ENCODE measurements around the gene ZCWPW1. TPM values are rescaled to one million over a fixed set of nuclear protein-coding genes. Genes with fewer than 3 reads are reported as not detected.
A peak's percentile ranks its signal among the peaks of the same experiment; 100 is the strongest.

Gene ZCWPW1
- total RNA-seq, 1 donor from 2014 or later: 1.3 TPM

DNA sequence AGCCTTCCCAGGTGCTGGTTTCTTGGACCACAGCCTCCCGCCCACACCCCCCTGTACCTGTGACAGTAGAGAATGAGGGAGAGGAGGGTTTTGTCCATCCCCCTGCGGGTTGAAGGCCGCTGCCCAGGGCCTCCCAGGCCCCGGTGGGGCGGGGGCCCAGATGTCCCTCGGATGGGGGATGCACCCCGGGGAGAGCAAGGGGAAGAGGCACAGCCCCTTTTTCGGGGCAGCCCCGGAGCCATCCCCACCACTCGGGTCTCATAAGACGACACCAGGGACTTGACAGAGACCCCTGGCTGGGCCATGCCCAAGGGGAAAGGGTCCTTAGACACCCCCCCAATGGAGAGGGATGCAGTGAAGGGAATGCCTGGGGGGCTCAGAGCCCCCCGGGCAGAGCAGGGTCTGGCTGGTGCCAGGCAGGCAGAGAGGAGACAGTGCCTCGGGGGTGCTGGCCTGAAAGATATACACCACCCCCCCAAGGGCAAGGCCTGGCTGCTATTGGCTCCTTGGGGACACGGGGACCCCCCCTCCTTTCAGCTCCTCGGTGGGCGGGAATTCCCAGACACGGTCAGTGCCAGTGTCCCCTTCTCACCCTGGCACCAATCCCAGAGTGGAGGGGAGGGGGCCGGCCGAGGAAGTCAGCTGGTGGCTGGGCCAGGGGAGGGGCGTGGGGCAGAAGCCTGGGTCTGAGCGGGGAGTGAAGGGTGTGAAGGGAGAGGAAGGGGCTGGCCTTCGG, 39.3 kb upstream of the ZCWPW1 start:
- FAIRE-seq (no peak), DNase-seq (ENCODE audit: low read depth) (no peak)
- no peaks in the 10 kb centered on the region for H3K27me3 ChIP-seq (ENCODE audit: control insufficient read depth, insufficient read depth, low read length)
- peaks cover 6% of the 10 kb centered on the region for H3K36me3 ChIP-seq (ENCODE audit: control insufficient read depth, insufficient read depth, low read length)
- TF ChIP-seq, protein P1, sequence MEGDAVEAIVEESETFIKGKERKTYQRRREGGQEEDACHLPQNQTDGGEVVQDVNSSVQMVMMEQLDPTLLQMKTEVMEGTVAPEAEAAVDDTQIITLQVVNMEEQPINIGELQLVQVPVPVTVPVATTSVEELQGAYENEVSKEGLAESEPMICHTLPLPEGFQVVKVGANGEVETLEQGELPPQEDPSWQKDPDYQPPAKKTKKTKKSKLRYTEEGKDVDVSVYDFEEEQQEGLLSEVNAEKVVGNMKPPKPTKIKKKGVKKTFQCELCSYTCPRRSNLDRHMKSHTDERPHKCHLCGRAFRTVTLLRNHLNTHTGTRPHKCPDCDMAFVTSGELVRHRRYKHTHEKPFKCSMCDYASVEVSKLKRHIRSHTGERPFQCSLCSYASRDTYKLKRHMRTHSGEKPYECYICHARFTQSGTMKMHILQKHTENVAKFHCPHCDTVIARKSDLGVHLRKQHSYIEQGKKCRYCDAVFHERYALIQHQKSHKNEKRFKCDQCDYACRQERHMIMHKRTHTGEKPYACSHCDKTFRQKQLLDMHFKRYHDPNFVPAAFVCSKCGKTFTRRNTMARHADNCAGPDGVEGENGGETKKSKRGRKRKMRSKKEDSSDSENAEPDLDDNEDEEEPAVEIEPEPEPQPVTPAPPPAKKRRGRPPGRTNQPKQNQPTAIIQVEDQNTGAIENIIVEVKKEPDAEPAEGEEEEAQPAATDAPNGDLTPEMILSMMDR (IDR thresholded peaks at IDR 0.05; ENCODE audit: insufficient read depth, low read length, severe bottlenecking): no peak
- no peak overlapping the region for H3K4me3 ChIP-seq (ENCODE audit: low read depth, low read length)

DNA sequence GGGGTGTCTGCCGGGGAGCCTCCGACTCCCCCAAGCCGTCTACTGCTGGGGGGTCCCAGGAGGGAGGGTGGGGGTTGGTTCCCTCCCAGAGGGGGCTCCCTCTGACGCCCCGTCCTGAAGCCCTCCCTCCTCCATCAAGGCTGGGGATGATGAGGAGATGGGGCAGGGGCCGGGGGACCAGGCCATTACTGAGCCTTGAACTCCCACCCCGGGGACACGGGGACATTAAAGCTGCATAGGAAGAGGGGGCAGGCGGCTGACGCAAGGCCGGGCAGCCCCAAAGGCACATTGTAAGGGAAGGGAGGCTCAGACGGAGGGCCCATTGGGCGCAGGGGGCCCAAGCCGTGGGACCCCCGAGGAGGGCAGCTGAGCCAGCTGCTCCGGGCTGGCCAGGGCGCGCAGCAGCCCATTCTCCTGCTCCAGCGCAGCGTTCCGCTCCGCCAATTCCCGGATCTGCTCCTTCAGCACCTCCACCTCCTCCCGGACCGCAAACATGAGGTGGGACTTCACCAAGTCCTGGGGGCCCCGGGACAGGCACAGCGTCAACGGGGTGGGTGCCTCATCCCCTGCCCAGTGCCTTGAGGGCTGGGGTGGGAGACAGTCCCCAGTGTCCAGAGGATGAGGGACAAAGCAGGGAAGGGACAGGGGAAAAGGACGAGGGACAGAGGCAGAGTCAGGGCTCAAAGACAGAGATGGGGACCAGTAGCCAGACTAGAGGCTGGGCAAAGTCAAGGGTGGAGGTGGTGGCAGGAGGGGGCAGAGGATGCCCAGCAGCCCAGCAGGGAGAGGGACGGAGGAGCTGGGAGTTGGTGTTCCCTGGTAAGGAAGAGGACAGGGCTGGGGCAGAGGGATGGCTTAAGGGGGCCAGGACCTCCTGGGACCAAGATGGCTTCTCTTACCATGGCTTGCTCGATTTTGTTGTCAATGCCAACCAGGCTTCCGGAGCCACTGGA, 38.4 kb upstream of the ZCWPW1 start:
- peaks cover 6% of the 10 kb centered on the region for H3K36me3 ChIP-seq (ENCODE audit: control insufficient read depth, insufficient read depth, low read length)
- H3K4me3 ChIP-seq (ENCODE audit: low read depth, low read length): no peak overlapping the region
- FAIRE-seq: no peak

DNA sequence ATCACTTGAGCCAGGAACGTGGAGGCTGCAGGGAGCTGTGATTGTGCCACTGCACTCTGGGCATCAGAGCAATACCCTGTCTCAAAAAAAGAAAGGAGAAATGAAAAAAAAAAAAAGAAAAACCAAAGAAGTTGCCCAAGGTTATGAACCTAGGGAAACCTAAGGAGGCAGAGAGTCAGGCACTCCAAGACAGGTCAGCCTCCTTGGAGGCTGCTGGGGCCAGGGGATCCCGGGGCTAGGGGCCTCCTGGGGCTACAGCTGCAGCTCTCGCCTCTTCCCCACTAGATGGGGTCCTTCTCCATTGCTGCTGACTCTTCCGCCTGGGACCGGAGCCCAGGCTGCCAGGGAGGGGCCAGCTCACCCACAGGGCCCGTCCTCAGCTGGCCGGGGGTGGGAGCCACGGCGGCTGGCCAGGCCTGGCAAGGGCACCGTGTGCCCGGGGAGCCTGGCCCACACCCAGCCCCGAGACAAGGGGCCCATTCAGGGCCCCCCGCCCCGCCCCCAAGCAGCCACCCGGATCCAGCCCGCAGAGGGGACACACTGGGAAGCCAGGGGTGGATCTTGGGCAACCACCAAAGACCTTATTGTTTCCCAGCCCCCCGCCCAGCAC, 37.3 kb upstream of the ZCWPW1 start:
- DNase-seq (ENCODE audit: low read depth) (peak; percentile 32), FAIRE-seq (no peak)
- Histone ChIP-seq H3K27me3 (ENCODE audit: control insufficient read depth, insufficient read depth, low read length) (no peaks in the 10 kb centered on the region), H3K36me3 (ENCODE audit: control insufficient read depth, insufficient read depth, low read length) (peaks cover 6% of the 10 kb centered on the region), H3K4me3 (ENCODE audit: low read depth, low read length) (no peak overlapping the region)
- TF ChIP-seq, protein P1 (IDR thresholded peaks at IDR 0.05; ENCODE audit: insufficient read depth, low read length, severe bottlenecking): peak; percentile 78

More for the DNA sequence above, 38.4 kb upstream of the ZCWPW1 start:
- H3K27me3 ChIP-seq (ENCODE audit: control insufficient read depth, insufficient read depth, low read length): no peaks in the 10 kb centered on the region
- TF ChIP-seq, protein P1 (IDR thresholded peaks at IDR 0.05; ENCODE audit: insufficient read depth, low read length, severe bottlenecking): no peak
- no peak for DNase-seq (ENCODE audit: low read depth)

DNA sequence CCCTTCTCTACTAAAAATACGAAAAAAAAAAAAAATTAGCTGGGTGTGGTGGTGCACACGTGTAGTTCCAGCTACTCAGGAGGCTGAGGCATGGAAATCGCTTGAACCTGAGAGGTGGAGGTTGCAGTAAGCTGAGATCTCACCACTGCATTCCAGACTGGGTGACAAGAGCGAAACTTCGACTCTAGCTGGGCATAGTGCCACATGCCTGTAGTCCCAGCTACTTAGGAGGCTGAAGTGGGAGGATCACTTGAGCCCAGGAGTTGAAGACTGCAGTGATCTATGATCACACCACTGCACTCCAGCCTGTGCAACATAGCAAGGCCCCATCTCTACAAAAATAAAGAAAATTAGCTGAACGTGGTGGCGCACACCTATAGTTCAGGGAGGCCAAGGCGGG, 36.8 kb upstream of the ZCWPW1 start:
- Histone ChIP-seq H3K36me3 (ENCODE audit: control insufficient read depth, insufficient read depth, low read length) (peaks cover 4% of the 10 kb centered on the region), H3K27me3 (ENCODE audit: control insufficient read depth, insufficient read depth, low read length) (no peaks in the 10 kb centered on the region), H3K4me3 (ENCODE audit: low read depth, low read length) (no peak overlapping the region)
- FAIRE-seq (no peak), DNase-seq (ENCODE audit: low read depth) (no peak)
- TF ChIP-seq, protein P1 (IDR thresholded peaks at IDR 0.05; ENCODE audit: insufficient read depth, low read length, severe bottlenecking): no peak

DNA sequence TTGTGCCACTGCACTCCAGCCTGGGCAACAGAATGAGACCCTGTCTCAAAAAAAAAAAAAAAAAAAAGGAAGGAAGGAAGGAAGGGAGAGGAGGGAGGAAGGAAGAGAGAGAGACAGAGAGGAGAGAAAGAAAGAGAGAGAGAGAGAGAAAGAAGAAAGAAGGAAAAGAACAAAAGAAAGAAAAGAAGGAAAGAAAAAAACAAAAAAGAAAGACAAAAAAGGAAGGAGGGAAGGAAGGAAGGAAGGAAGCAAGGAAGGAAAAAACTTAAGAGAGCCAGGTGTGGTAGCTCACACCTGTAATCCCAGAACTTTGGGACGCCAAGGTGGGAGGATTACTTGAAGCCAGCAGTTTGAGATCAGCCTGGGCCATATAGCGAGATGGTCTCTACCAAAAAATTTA, 36.3 kb upstream of the ZCWPW1 start:
- H3K36me3 ChIP-seq (ENCODE audit: control insufficient read depth, insufficient read depth, low read length): peaks cover 4% of the 10 kb centered on the region
- DNase-seq (ENCODE audit: low read depth): no peak
- no peaks in the 10 kb centered on the region for H3K27me3 ChIP-seq (ENCODE audit: control insufficient read depth, insufficient read depth, low read length)
- H3K4me3 ChIP-seq (ENCODE audit: low read depth, low read length): no peak overlapping the region
- TF ChIP-seq, protein P1 (IDR thresholded peaks at IDR 0.05; ENCODE audit: insufficient read depth, low read length, severe bottlenecking): no peak
- FAIRE-seq: no peak
